ENCODE results near the gene TMEM263. TPM values are rescaled to one million over a fixed set of nuclear protein-coding genes. Genes with fewer than 3 reads are reported as not detected.

Gene TMEM263
- total RNA-seq, 1 donor from 2014 or later = 160 TPM

- Mint-ChIP-seq H3K27me3 (ENCODE audit: low read depth, unreplicated experiment) (no peaks in the 10 kb centered on the region), H3K4me1 (ENCODE audit: low read depth, unreplicated experiment) (peaks cover 32% of the 10 kb centered on the region), H3K4me3 (ENCODE audit: unreplicated experiment) (no peak overlapping the region), H3K36me3 (ENCODE audit: low read depth, unreplicated experiment) (peaks cover 14% of the 10 kb centered on the region), H3K9me3 (ENCODE audit: unreplicated experiment) (no peaks in the 10 kb centered on the region), H3K27ac (ENCODE audit: unreplicated experiment) (no peak overlapping the region)
- H3K27me3 ChIP-seq (ENCODE audit: insufficient read depth, low read length) = no peaks in the 10 kb centered on the region
- H3K9me3 ChIP-seq (ENCODE audit: insufficient read depth, low read depth, low read length) = no peaks in the 10 kb centered on the region
- H2AFZ ChIP-seq (ENCODE audit: low read depth, low read length) = no peak overlapping the region
- H3K79me2 ChIP-seq (ENCODE audit: insufficient read depth, low read length) = peaks cover 14% of the 10 kb centered on the region
- FAIRE-seq = peak; percentile 59
- H3K4me2 ChIP-seq (ENCODE audit: low read length) = no peak overlapping the region
- no peak overlapping the region for H3K9ac ChIP-seq (ENCODE audit: low read length)
- no peak overlapping the region for H3K27ac ChIP-seq (ENCODE audit: low read depth, low read length)
- H4K20me1 ChIP-seq (ENCODE audit: insufficient read depth, low read length) = peaks cover 51% of the 10 kb centered on the region
- DNase-seq (ENCODE audit: low read depth) = peak; percentile 42
- no peak overlapping the region for H3K4me3 ChIP-seq (ENCODE audit: insufficient read depth, low read depth, low read length)
- no peak for TF ChIP-seq EZH2 (IDR thresholded peaks at IDR 0.05; ENCODE audit: insufficient read depth, low read length)
- TF ChIP-seq, protein P1, sequence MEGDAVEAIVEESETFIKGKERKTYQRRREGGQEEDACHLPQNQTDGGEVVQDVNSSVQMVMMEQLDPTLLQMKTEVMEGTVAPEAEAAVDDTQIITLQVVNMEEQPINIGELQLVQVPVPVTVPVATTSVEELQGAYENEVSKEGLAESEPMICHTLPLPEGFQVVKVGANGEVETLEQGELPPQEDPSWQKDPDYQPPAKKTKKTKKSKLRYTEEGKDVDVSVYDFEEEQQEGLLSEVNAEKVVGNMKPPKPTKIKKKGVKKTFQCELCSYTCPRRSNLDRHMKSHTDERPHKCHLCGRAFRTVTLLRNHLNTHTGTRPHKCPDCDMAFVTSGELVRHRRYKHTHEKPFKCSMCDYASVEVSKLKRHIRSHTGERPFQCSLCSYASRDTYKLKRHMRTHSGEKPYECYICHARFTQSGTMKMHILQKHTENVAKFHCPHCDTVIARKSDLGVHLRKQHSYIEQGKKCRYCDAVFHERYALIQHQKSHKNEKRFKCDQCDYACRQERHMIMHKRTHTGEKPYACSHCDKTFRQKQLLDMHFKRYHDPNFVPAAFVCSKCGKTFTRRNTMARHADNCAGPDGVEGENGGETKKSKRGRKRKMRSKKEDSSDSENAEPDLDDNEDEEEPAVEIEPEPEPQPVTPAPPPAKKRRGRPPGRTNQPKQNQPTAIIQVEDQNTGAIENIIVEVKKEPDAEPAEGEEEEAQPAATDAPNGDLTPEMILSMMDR (IDR thresholded peaks at IDR 0.05; ENCODE audit: insufficient read depth, low read depth, low read length) = no peak
- peaks cover 41% of the 10 kb centered on the region for H3K4me1 ChIP-seq (ENCODE audit: insufficient read depth, low read length)
- peaks cover 10% of the 10 kb centered on the region for H3K36me3 ChIP-seq (ENCODE audit: insufficient read depth, low read length)
Measured at GRCh38 chr12:106978035-106978800, 22.5 kb downstream of the TMEM263 start.

DNA sequence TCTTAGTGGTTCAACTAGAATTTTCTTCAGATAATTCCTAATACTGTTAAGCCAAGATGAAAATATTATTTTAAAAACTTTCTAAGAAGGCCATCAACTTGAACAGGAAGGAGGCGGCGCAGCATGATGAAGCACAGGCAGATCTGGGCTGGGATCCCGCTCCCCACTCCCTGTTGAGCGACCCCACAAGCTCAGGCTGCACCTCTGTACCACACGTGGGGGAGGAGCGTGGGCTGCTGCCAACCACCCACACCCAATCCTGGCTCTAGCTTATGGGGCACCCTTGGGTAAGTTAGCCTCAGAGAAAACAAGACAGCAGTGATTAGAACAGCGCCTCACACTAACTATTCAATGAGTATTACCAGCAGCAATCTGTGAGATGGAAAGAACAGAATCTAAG, 25.2 kb downstream of the TMEM263 start:
- H3K9me3 Mint-ChIP-seq (ENCODE audit: unreplicated experiment) = no peaks in the 10 kb centered on the region
- Histone ChIP-seq H3K36me3 (ENCODE audit: insufficient read depth, low read length) (peaks cover 6% of the 10 kb centered on the region), H3K9ac (ENCODE audit: low read length) (no peak overlapping the region), H3K4me2 (ENCODE audit: low read length) (no peak overlapping the region), H3K79me2 (ENCODE audit: insufficient read depth, low read length) (peaks cover 9% of the 10 kb centered on the region), H3K4me1 (ENCODE audit: insufficient read depth, low read length) (peaks cover 25% of the 10 kb centered on the region), H3K9me3 (ENCODE audit: insufficient read depth, low read depth, low read length) (no peaks in the 10 kb centered on the region), H3K27ac (ENCODE audit: low read depth, low read length) (no peak overlapping the region), H2AFZ (ENCODE audit: low read depth, low read length) (no peak overlapping the region), H3K27me3 (ENCODE audit: insufficient read depth, low read length) (no peaks in the 10 kb centered on the region), H4K20me1 (ENCODE audit: insufficient read depth, low read length) (peaks cover 31% of the 10 kb centered on the region), H3K4me3 (ENCODE audit: insufficient read depth, low read depth, low read length) (no peak overlapping the region)
- TF ChIP-seq, protein P1 (IDR thresholded peaks at IDR 0.05; ENCODE audit: insufficient read depth, low read depth, low read length) = no peak
- TF ChIP-seq EZH2 (IDR thresholded peaks at IDR 0.05; ENCODE audit: insufficient read depth, low read length) = no peak
- DNase-seq (ENCODE audit: low read depth) (no peak), FAIRE-seq (no peak)
- H3K27me3 Mint-ChIP-seq (ENCODE audit: low read depth, unreplicated experiment) = no peaks in the 10 kb centered on the region
- H3K4me3 Mint-ChIP-seq (ENCODE audit: unreplicated experiment) = no peak overlapping the region
- peaks cover 5% of the 10 kb centered on the region for H3K36me3 Mint-ChIP-seq (ENCODE audit: low read depth, unreplicated experiment)
- no peak overlapping the region for H3K27ac Mint-ChIP-seq (ENCODE audit: unreplicated experiment)
- H3K4me1 Mint-ChIP-seq (ENCODE audit: low read depth, unreplicated experiment) = peaks cover 21% of the 10 kb centered on the region

GRCh38 chr12:106981788-106982187, 26.1 kb downstream of the TMEM263 start:
- no peak for DNase-seq (ENCODE audit: low read depth)
- peaks cover 19% of the 10 kb centered on the region for H3K4me1 ChIP-seq (ENCODE audit: insufficient read depth, low read length)
- Mint-ChIP-seq H3K27ac (ENCODE audit: unreplicated experiment) (peak overlapping the region; percentile 15), H3K9me3 (ENCODE audit: unreplicated experiment) (no peaks in the 10 kb centered on the region), H3K4me3 (ENCODE audit: unreplicated experiment) (no peak overlapping the region), H3K36me3 (ENCODE audit: low read depth, unreplicated experiment) (peaks cover 5% of the 10 kb centered on the region), H3K4me1 (ENCODE audit: low read depth, unreplicated experiment) (peaks cover 16% of the 10 kb centered on the region), H3K27me3 (ENCODE audit: low read depth, unreplicated experiment) (no peaks in the 10 kb centered on the region)
- FAIRE-seq = no peak
- no peak overlapping the region for H3K27ac ChIP-seq (ENCODE audit: low read depth, low read length)
- no peak overlapping the region for H2AFZ ChIP-seq (ENCODE audit: low read depth, low read length)
- peaks cover 25% of the 10 kb centered on the region for H4K20me1 ChIP-seq (ENCODE audit: insufficient read depth, low read length)
- no peaks in the 10 kb centered on the region for H3K27me3 ChIP-seq (ENCODE audit: insufficient read depth, low read length)
- TF ChIP-seq, protein P1 (IDR thresholded peaks at IDR 0.05; ENCODE audit: insufficient read depth, low read depth, low read length) = no peak
- no peak for TF ChIP-seq EZH2 (IDR thresholded peaks at IDR 0.05; ENCODE audit: insufficient read depth, low read length)
- peaks cover 6% of the 10 kb centered on the region for H3K36me3 ChIP-seq (ENCODE audit: insufficient read depth, low read length)
- peaks cover 11% of the 10 kb centered on the region for H3K79me2 ChIP-seq (ENCODE audit: insufficient read depth, low read length)
- no peak overlapping the region for H3K4me2 ChIP-seq (ENCODE audit: low read length)
- no peak overlapping the region for H3K9ac ChIP-seq (ENCODE audit: low read length)
- H3K9me3 ChIP-seq (ENCODE audit: insufficient read depth, low read depth, low read length) = no peaks in the 10 kb centered on the region
- H3K4me3 ChIP-seq (ENCODE audit: insufficient read depth, low read depth, low read length) = no peak overlapping the region
